HuH-7.5 (cell line): ENCODE measurements around the gene PCDHB2.
"Not testable (repeated sequence)": the region's sequence is repeated elsewhere in the genome, so short reads cannot be mapped to it uniquely, and the experiment has no call there.

Source experiments
- DNase-seq: peaks from one replicate; pipeline ENCODE4 v3.0.0; 2011; ENCODE audit warnings: low spot score

PCDHB2 gene

DNA sequence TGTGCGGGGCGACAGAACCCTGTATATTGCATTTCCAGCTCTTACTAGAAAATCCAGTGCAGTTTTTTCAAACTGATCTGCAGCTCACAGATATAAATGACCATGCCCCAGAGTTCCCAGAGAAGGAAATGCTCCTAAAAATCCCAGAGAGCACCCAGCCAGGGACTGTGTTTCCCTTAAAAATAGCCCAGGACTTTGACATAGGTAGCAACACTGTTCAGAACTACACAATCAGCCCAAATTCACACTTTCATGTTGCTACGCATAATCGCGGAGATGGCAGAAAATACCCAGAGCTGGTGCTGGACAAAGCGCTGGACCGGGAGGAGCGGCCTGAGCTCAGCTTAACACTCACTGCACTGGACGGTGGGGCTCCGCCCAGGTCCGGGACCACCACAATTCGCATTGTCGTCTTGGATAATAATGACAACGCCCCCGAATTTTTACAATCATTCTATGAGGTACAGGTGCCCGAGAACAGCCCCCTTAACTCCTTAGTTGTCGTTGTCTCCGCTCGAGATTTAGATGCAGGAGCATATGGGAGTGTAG, 41.4 kb downstream of the PCDHB2 start:
- DNase-seq = no peak

GRCh38 chr5:141137346-141137745, 42.9 kb downstream of the PCDHB2 start:
- DNase-seq = not testable (repeated sequence)
